HG03469 (cell line): ENCODE measurements around the gene ANKRD29.
"Not testable (repeated sequence)": the region's sequence is repeated elsewhere in the genome, so short reads cannot be mapped to it uniquely, and the experiment has no call there.

Experiments used
- ATAC-seq: cut with Tn5 transposase; IDR thresholded peaks from one replicate; pipeline ENCODE4 v1.9.1; 2021; ENCODE audit warnings: mild to moderate bottlenecking, moderate library complexity, moderate number of reproducible peaks; ENCODE audit not compliant: unreplicated experiment

Gene ANKRD29

GRCh38 chr18:23645568-23646175 is 17.0 kb downstream of the ANKRD29 start:
- no peak for ATAC-seq

- no peak for ATAC-seq
These were observed 18.8 kb downstream of the ANKRD29 start for GRCh38 chr18:23643815-23644490.

GRCh38 chr18:23641937-23642666 is 20.6 kb downstream of the ANKRD29 start:
- ATAC-seq: no peak

GRCh38 chr18:23641143-23641720 is 21.5 kb downstream of the ANKRD29 start:
- no peak for ATAC-seq

- no peak for ATAC-seq
These were observed 22.7 kb downstream of the ANKRD29 start for GRCh38 chr18:23640052-23640451.

GRCh38 chr18:23636433-23636832 is 26.3 kb downstream of the ANKRD29 start:
- not testable (repeated sequence) for ATAC-seq

GRCh38 chr18:23636071-23636399 is 26.7 kb downstream of the ANKRD29 start:
- no peak for ATAC-seq

- no peak for ATAC-seq
These were observed 27.2 kb downstream of the ANKRD29 start for GRCh38 chr18:23635283-23636070.

- ATAC-seq: no peak
These were observed 28.0 kb downstream of the ANKRD29 start for GRCh38 chr18:23634692-23635091.

GRCh38 chr18:23632615-23633014 is 30.1 kb downstream of the ANKRD29 start:
- no peak for ATAC-seq

GRCh38 chr18:23631746-23632145 is 31.0 kb downstream of the ANKRD29 start:
- ATAC-seq: no peak

GRCh38 chr18:23631312-23631711 is 31.4 kb downstream of the ANKRD29 start:
- no peak for ATAC-seq

- peak; percentile 62 for ATAC-seq
These were observed 33.2 kb downstream of the ANKRD29 start for GRCh38 chr18:23629444-23629946.

- no peak for ATAC-seq
These were observed 34.7 kb downstream of the ANKRD29 start for GRCh38 chr18:23627970-23628369.

GRCh38 chr18:23627321-23627720 is 35.4 kb downstream of the ANKRD29 start:
- no peak for ATAC-seq

- no peak for ATAC-seq
These were observed 36.0 kb downstream of the ANKRD29 start for GRCh38 chr18:23626451-23627279.

GRCh38 chr18:23623040-23623439 is 39.7 kb downstream of the ANKRD29 start:
- ATAC-seq: no peak

GRCh38 chr18:23619388-23619881 is 43.3 kb downstream of the ANKRD29 start:
- no peak for ATAC-seq

GRCh38 chr18:23618862-23619387 is 43.8 kb downstream of the ANKRD29 start:
- ATAC-seq: no peak
